OCI-LY3 (cell line): ENCODE measurements around the gene RASGRF2.

Experiments
- CTCF ChIP-seq: fragments of 200-600, 300-600 bp; sonication (generic); IDR thresholded peaks from 2 replicates; pipeline ENCODE4 v1.5.1; 2014; ENCODE audit warnings: antibody characterized with exemption, low read length, low read depth
- EZH2phosphoT487 ChIP-seq: fragments of 200-600 bp; shearing (Covaris generic); IDR thresholded peaks from 2 replicates; pipeline ENCODE4 v1.6.1; 2018; ENCODE audit warnings: antibody characterized with exemption, mixed run types, low read depth

DNA sequence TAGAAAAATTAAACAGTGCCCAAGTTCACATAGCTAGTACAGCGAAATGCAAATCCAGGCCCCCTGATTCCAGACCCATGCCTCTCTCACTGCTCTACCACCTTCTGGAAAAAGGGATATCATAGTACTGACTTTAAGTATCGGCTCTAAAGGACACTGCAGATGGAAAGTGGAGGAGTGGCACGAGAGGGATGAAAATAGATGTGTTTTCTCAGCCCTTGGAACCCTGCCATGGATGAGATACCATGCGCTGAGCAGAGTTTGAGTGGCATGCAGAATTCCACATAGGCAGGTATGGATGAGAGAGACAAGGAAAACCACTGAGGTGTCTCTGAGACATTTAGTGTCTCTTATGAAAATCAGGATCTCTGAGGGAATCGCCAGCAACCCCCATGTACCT is 291.8 kb downstream of the RASGRF2 start:
- TF ChIP-seq EZH2phosphoT487, result no peak
- TF ChIP-seq CTCF, result no peak
